HCT116 (cell line): ENCODE results near the gene RERG. TPM values are rescaled to one million over a fixed set of nuclear protein-coding genes. Genes with fewer than 3 reads are reported as not detected.

ENCODE experiments used
- ATAC-seq: fragments of 200-7000 bp; cut with Tn5 transposase; 2 replicates; pipeline ENCODE4 v1.9.1; 2020; ENCODE audit warnings: mild to moderate bottlenecking, moderate library complexity
- BruUV-seq: library from RNA; stranded (reverse); fragments of 400-500 nt; replicated peaks from 2 replicates; lab custom pipeline; 2021; lab: Mats Ljungman, UMichigan
- CTCF ChIA-PET: fragments of 300-600 bp; sonication (Branson Sonifier 250); formaldehyde crosslinking; loops from one replicate; lab custom pipeline; 2021; ENCODE audit warnings: antibody characterized with exemption; lab: Charles Lee
- POLR2A ChIA-PET: fragments of 300-600, 350-600 bp; sonication (Branson Sonifier 250); formaldehyde crosslinking; loops from one replicate; lab custom pipeline; 2021; ENCODE audit warnings: antibody characterized with exemption; lab: Charles Lee
- RAD21 ChIA-PET, 2 experiments: fragments of 300-600 bp; sonication (Branson Sonifier 250); formaldehyde crosslinking; loops; one replicate each; lab custom pipeline; 2023; ENCODE audit warnings: low total read pairs in 2 of 2; ENCODE audit not compliant: uncharacterized antibody in 2 of 2, unreplicated experiment in 2 of 2, low non-redundant PET in 1 of 2; lab: Charles Lee
- DNase-seq: peaks from one replicate; pipeline ENCODE4 v3.0.0-alpha.2; 2010; ENCODE audit warnings: low read depth, low spot score
- H2AFZ ChIP-seq: fragments of 200-600 bp; shearing (Covaris generic), sonication (generic); 2 replicates; pipeline ENCODE4 v1.6.1; 2017; ENCODE audit warnings: low read depth, mixed run types, mixed read lengths, antibody characterized with exemption, low read length; ENCODE audit not compliant: poor library complexity, severe bottlenecking
- H3K27ac ChIP-seq: 2 replicates; pipeline ENCODE4 v1.5.1; 2012; ENCODE audit warnings: low read depth, low read length
- H3K27me3 ChIP-seq: fragments of 200-600 bp; sonication (generic); 2 replicates; pipeline ENCODE4 v1.6.1; 2016; ENCODE audit warnings: mixed run types, low read length, mixed read lengths; ENCODE audit not compliant: insufficient read depth
- H3K36me3 ChIP-seq, 2 experiments: fragments of 200-500 bp in 1 of 2; fragments of 200-600 bp in 1 of 2; sonication (Bioruptor generic) in 1 of 2; sonication (generic) in 1 of 2; 2 replicates each; pipeline versions ENCODE4 v1.5.1 to v1.6.1; 2014 to 2016; ENCODE audit warnings: low read length in 2 of 2, inconsistent platforms in 1 of 2, mixed read lengths in 1 of 2, mixed run types in 1 of 2; ENCODE audit not compliant: insufficient read depth in 2 of 2, control insufficient read depth in 1 of 2
- H3K4me1 ChIP-seq, 2 experiments: fragments of 200-600 bp in 1 of 2; sonication (generic) in 1 of 2; 2 replicates each; pipeline versions ENCODE4 v1.5.1 to v1.6.1; 2012 to 2017; ENCODE audit warnings: low read length in 2 of 2, inconsistent platforms in 1 of 2, mild to moderate bottlenecking in 1 of 2, mixed read lengths in 1 of 2, mixed run types in 1 of 2, moderate library complexity in 1 of 2; ENCODE audit not compliant: insufficient read depth in 2 of 2, control insufficient read depth in 1 of 2
- H3K4me2 ChIP-seq: fragments of 200-600 bp; sonication (generic); 2 replicates; pipeline ENCODE4 v1.6.1; 2017; ENCODE audit warnings: mixed run types, low read length, mixed read lengths
- H3K4me3 ChIP-seq, 2 experiments: fragments of 200-600 bp in 1 of 2; sonication (generic) in 1 of 2; replicated peaks in 1 of 2; 2 replicates each; pipeline ENCODE4 v1.5.1; 2011 to 2016; ENCODE audit warnings: low read length in 2 of 2, control low read depth in 1 of 2, low read depth in 1 of 2, mild to moderate bottlenecking in 1 of 2, mixed read lengths in 1 of 2, mixed run types in 1 of 2
- H3K79me2 ChIP-seq: fragments of 200-600 bp; sonication (generic); 2 replicates; pipeline ENCODE4 v1.6.1; 2017; ENCODE audit warnings: mild to moderate bottlenecking, mixed run types, low read length, moderate library complexity, mixed read lengths; ENCODE audit not compliant: insufficient read depth
- H3K9ac ChIP-seq: fragments of 200-600 bp; sonication (generic); 2 replicates; pipeline ENCODE4 v1.6.1; 2016; ENCODE audit warnings: low read length, mixed read lengths
- H3K9me2 ChIP-seq: fragments of 200-600 bp; sonication (generic), shearing (Covaris generic); 2 replicates; pipeline ENCODE4 v1.6.1; 2017; ENCODE audit warnings: mixed run types, mild to moderate bottlenecking, moderate library complexity; ENCODE audit not compliant: insufficient read depth
- H3K9me3 ChIP-seq, 2 experiments: fragments of 200-500 bp in 1 of 2; fragments of 200-600 bp in 1 of 2; sonication (Bioruptor generic) in 1 of 2; sonication (generic) in 1 of 2; 2 replicates each; pipeline ENCODE4 v1.6.1; 2014 to 2017; ENCODE audit warnings: low read length in 2 of 2, mixed read lengths in 2 of 2, inconsistent platforms in 1 of 2, low read depth in 1 of 2, mild to moderate bottlenecking in 1 of 2, mixed run types in 1 of 2, moderate library complexity in 1 of 2; ENCODE audit not compliant: control insufficient read depth in 1 of 2, insufficient read depth in 1 of 2
- H4K20me1 ChIP-seq: fragments of 200-600 bp; sonication (generic), shearing (Covaris generic); 2 replicates; pipeline ENCODE4 v1.6.1; 2017; ENCODE audit warnings: mixed run types, mild to moderate bottlenecking, moderate library complexity; ENCODE audit not compliant: insufficient read depth
- CBX3 ChIP-seq: IDR thresholded peaks from 2 replicates; pipeline ENCODE4 v1.6.1; 2012; ENCODE audit warnings: low read depth
- CEBPB ChIP-seq: IDR thresholded peaks from 2 replicates; pipeline ENCODE4 v1.6.1; 2012; ENCODE audit warnings: low read depth
- EGR1 ChIP-seq: IDR thresholded peaks from 2 replicates; pipeline ENCODE4 v1.6.1; 2012; ENCODE audit warnings: low read depth
- ELF1 ChIP-seq: IDR thresholded peaks from 2 replicates; pipeline ENCODE4 v1.6.1; 2012; ENCODE audit warnings: low read depth, borderline replicate concordance
- EZH2 ChIP-seq: fragments of 200-600 bp; sonication (generic); IDR thresholded peaks from 2 replicates; pipeline ENCODE4 v1.6.1; 2017; ENCODE audit warnings: antibody characterized with exemption, mixed run types
- JUND ChIP-seq: IDR thresholded peaks from 2 replicates; pipeline ENCODE4 v1.6.1; 2012
- POLR2A ChIP-seq: IDR thresholded peaks from 2 replicates; pipeline ENCODE4 v1.7.0; 2011; ENCODE audit warnings: borderline replicate concordance; ENCODE audit not compliant: insufficient read depth, insufficient read length; ENCODE audit errors: extremely low read depth
- POLR2AphosphoS5 ChIP-seq: IDR thresholded peaks from 2 replicates; pipeline ENCODE4 v1.6.1; 2011; ENCODE audit warnings: mild to moderate bottlenecking, low read depth, low read length, moderate library complexity
- RAD21 ChIP-seq: IDR thresholded peaks from 2 replicates; pipeline ENCODE4 v1.6.1; 2012; ENCODE audit warnings: low read depth, mild to moderate bottlenecking
- SIN3A ChIP-seq: IDR thresholded peaks from 2 replicates; pipeline ENCODE4 v1.6.1; 2012; ENCODE audit warnings: low read depth
- SP1 ChIP-seq: IDR thresholded peaks from 2 replicates; pipeline ENCODE4 v1.6.1; 2012; ENCODE audit warnings: low read depth
- SRF ChIP-seq: IDR thresholded peaks from 2 replicates; pipeline ENCODE4 v1.6.1; 2012; ENCODE audit warnings: low read depth
- YY1 ChIP-seq: IDR thresholded peaks from 2 replicates; pipeline ENCODE4 v1.6.1; 2011; ENCODE audit warnings: low read length, low read depth, moderate library complexity, mild to moderate bottlenecking; ENCODE audit not compliant: insufficient replicate concordance; ENCODE audit errors: extremely low read depth
- ZFX ChIP-seq: fragments of 450-650 bp; IDR thresholded peaks from 2 replicates; pipeline ENCODE4 v1.6.1; 2017
- ZNF274 ChIP-seq: fragments of 200-500 bp; sonication (Bioruptor generic); IDR thresholded peaks from 2 replicates; pipeline ENCODE4 v1.6.1; 2014; ENCODE audit warnings: mild to moderate bottlenecking, low read depth, low read length, inconsistent platforms
- intact Hi-C: fragments of 100-400 bp; cut with micrococcal nuclease; formaldehyde crosslinking; loops from 2 replicates; pipeline ENCODE4 v1.10.0; 2022
- total RNA-seq: library from RNA; stranded (reverse); gene quantifications from one replicate; pipeline ENCODE4 v1.2.1, GENCODE V29; 2021; ENCODE audit not compliant: unreplicated experiment
- TF ChIP-seq, protein P1 (sequence below): IDR thresholded peaks from 2 replicates; pipeline ENCODE4 v1.6.1; 2012; ENCODE audit warnings: low read depth
- TF ChIP-seq, protein P2 (sequence below), 3 experiments: fragments of 200-600 bp in 1 of 3; sonication (generic) in 1 of 3; IDR thresholded peaks in 2 of 3; conservative IDR thresholded peaks in 1 of 3; 2 replicates each; pipeline ENCODE4 v1.5.1; 2012 to 2017; ENCODE audit warnings: low read depth in 2 of 3, low read length in 2 of 3, antibody characterized with exemption in 1 of 3, borderline replicate concordance in 1 of 3, control low read depth in 1 of 3, mild to moderate bottlenecking in 1 of 3, mixed read lengths in 1 of 3, mixed run types in 1 of 3, moderate library complexity in 1 of 3; ENCODE audit not compliant: insufficient read depth in 1 of 3
- TF ChIP-seq, protein P3 (sequence below): IDR thresholded peaks from 2 replicates; pipeline ENCODE4 v1.6.1; 2012
- TF ChIP-seq, protein P4 (sequence below): IDR thresholded peaks from 2 replicates; pipeline ENCODE4 v1.6.1; 2012

RERG gene
- total RNA-seq, 1 experiment from 2014 or later = not detected

DNA sequence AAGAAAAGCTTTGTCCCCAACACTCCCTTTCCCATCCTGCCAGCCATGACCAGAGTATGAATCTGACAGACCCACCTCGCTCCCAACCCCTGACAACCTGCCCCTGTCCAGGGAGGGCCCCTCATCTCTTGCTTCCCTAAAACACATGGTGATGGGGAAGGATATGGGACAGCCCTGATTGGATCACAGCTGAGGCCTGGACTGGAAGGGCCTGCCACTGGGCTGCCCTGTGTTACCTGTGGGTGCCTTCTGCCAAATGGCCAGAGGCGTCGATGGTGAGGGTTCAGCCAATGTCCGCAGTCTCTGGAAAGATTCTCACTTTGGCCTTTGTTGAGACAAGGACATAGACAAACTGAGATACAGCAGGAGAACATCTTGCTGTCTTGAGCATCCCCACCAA is 13.3 kb upstream of the RERG start:
- Histone ChIP-seq H3K9me2 (no peaks in the 10 kb centered on the region), H4K20me1 (no peaks in the 10 kb centered on the region), H3K36me3 (no peaks in the 10 kb centered on the region), H3K4me1 (no peaks in the 10 kb centered on the region), H3K9me3 (no peaks in the 10 kb centered on the region), H3K4me2 (no peak overlapping the region), H3K9ac (no peak overlapping the region), H2AFZ (no peak overlapping the region), H3K27me3 (peaks cover 56% of the 10 kb centered on the region), H3K79me2 (no peaks in the 10 kb centered on the region), H3K27ac (no peak overlapping the region), H3K4me3 (no peak overlapping the region)
- POLR2A ChIA-PET = no interaction called here
- ATAC-seq (no peak; the same call in 1 of the 2 replicates), DNase-seq (no peak)
- BruUV-seq = no TSS peak
- RAD21 ChIA-PET = no interaction called here
- CTCF ChIA-PET = no interaction called here
- intact Hi-C loops = no loop called here
- TF ChIP-seq, protein P1, sequence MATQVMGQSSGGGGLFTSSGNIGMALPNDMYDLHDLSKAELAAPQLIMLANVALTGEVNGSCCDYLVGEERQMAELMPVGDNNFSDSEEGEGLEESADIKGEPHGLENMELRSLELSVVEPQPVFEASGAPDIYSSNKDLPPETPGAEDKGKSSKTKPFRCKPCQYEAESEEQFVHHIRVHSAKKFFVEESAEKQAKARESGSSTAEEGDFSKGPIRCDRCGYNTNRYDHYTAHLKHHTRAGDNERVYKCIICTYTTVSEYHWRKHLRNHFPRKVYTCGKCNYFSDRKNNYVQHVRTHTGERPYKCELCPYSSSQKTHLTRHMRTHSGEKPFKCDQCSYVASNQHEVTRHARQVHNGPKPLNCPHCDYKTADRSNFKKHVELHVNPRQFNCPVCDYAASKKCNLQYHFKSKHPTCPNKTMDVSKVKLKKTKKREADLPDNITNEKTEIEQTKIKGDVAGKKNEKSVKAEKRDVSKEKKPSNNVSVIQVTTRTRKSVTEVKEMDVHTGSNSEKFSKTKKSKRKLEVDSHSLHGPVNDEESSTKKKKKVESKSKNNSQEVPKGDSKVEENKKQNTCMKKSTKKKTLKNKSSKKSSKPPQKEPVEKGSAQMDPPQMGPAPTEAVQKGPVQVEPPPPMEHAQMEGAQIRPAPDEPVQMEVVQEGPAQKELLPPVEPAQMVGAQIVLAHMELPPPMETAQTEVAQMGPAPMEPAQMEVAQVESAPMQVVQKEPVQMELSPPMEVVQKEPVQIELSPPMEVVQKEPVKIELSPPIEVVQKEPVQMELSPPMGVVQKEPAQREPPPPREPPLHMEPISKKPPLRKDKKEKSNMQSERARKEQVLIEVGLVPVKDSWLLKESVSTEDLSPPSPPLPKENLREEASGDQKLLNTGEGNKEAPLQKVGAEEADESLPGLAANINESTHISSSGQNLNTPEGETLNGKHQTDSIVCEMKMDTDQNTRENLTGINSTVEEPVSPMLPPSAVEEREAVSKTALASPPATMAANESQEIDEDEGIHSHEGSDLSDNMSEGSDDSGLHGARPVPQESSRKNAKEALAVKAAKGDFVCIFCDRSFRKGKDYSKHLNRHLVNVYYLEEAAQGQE = no peak
- TF ChIP-seq SRF (no peak), CEBPB (no peak), POLR2A (no peak), POLR2AphosphoS5 (no peak), JUND (no peak), ELF1 (no peak), ZNF274 (no peak), SP1 (no peak), ZFX (no peak), CBX3 (no peak), EZH2 (no peak), EGR1 (no peak), YY1 (no peak), SIN3A (no peak), RAD21 (no peak)
- TF ChIP-seq, protein P2, sequence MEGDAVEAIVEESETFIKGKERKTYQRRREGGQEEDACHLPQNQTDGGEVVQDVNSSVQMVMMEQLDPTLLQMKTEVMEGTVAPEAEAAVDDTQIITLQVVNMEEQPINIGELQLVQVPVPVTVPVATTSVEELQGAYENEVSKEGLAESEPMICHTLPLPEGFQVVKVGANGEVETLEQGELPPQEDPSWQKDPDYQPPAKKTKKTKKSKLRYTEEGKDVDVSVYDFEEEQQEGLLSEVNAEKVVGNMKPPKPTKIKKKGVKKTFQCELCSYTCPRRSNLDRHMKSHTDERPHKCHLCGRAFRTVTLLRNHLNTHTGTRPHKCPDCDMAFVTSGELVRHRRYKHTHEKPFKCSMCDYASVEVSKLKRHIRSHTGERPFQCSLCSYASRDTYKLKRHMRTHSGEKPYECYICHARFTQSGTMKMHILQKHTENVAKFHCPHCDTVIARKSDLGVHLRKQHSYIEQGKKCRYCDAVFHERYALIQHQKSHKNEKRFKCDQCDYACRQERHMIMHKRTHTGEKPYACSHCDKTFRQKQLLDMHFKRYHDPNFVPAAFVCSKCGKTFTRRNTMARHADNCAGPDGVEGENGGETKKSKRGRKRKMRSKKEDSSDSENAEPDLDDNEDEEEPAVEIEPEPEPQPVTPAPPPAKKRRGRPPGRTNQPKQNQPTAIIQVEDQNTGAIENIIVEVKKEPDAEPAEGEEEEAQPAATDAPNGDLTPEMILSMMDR (IDR thresholded peaks at IDR 0.05 in 2 of 3, conservative IDR thresholded peaks at IDR 0.05 in 1 of 3; ENCODE audit: borderline replicate concordance in 1 of 3, insufficient read depth in 1 of 3, low read depth in 2 of 3, low read length in 2 of 3) = no peak
- TF ChIP-seq, protein P3, sequence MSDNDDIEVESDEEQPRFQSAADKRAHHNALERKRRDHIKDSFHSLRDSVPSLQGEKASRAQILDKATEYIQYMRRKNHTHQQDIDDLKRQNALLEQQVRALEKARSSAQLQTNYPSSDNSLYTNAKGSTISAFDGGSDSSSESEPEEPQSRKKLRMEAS = no peak
- TF ChIP-seq, protein P4, sequence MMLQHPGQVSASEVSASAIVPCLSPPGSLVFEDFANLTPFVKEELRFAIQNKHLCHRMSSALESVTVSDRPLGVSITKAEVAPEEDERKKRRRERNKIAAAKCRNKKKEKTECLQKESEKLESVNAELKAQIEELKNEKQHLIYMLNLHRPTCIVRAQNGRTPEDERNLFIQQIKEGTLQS = no peak
- TF ChIP-seq, all 23 proteins: peak for 0
